CD4-positive, alpha-beta T cell treated with Interleukin-4 for 4 hours (primary cell): ENCODE data around the gene DHTKD1.
"Not testable (repeated sequence)": the region's sequence is repeated elsewhere in the genome, so short reads cannot be mapped to it uniquely, and the experiment has no call there.

Source experiments
- DNase-seq: peaks from one replicate; pipeline ENCODE4 v3.0.0-alpha.2; 2020

The DHTKD1 gene

DNA sequence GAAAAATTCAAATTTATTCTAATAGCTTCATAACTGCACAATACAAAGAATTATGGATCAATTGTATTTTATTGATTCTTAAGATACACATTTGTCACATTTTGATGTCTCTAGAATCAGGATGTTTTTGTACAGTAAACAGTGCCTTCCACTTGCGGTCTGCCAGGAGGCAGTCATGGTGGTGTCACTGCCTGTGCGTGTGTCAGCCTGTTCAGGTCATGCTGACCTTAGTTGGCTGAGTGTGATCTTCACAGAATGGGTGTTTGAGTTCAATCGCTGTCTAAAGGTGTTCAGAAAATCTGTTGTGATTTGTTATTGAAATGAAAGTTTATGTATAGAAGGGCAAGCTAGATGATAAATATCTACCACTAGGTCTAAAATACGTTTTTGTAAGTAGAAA is 81.4 kb downstream of the DHTKD1 start:
- no peak for DNase-seq

- no peak for DNase-seq
Measured at GRCh38 chr10:12154516-12154915, 85.8 kb downstream of the DHTKD1 start.

DNA sequence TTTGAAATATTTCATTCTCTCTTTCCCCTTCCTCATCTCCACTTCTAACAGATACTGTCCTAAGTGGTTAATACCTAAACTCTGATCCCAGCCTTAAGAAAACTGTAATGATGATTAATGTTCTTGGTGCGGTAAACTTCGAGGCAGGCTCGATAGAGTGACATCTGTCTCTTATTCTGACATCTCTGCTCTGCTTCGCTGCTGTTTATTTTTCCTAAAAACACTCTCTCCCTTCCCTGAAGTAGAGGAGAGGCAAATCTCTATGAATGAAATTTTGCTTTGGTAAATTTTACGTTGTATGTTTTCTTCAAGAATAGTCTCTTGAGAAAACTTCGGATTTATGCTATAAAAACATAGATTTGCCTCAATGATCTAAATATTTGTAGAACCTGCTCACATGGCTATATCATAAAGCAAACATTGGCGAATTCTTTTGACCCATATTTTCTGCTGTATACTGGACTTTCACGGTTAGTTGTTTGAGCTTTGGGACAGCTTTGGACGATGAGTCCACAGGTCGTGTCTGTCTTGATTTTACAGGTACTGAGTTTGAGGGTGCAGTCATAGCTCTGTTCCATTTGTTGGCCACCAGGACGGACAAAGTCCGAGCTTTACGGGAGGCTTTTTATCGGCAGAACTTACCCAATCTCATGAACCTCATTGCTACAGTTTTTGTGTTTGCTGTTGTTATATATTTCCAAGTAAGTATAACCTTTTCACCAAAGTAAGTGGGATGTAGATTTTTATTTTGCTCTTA is 87.8 kb downstream of the DHTKD1 start:
- DNase-seq = no peak

- no peak for DNase-seq
Measured at GRCh38 chr10:12158111-12158510, 89.4 kb downstream of the DHTKD1 start.

DNA sequence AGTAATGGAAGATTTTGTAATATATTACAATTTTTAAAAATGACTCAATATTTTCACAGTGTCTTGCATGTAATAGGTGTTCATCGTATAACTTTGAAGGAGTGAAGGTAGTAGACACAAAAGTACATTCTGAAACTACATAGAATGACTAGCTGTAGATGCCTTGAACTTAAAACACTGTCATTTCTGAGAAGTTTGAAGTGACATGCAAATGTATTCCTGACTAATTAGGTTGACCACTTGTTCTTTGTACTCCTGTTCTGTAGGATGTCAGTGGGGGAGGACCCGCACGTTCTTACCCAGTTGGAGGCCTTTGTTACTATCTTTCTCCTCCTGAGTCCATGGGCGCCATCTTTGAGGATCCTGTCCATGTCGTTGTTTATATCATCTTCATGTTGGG is 91.9 kb downstream of the DHTKD1 start:
- no peak for DNase-seq

GRCh38 chr10:12162927-12163326 is 94.2 kb downstream of the DHTKD1 start:
- DNase-seq = no peak

- DNase-seq = no peak
Measured at GRCh38 chr10:12164085-12164484, 95.3 kb downstream of the DHTKD1 start.

GRCh38 chr10:12165036-12165435 is 96.3 kb downstream of the DHTKD1 start:
- no peak for DNase-seq

GRCh38 chr10:12165999-12166775 is 97.4 kb downstream of the DHTKD1 start:
- no peak for DNase-seq

GRCh38 chr10:12171512-12171911 is 102.8 kb downstream of the DHTKD1 start:
- not testable (repeated sequence) for DNase-seq
